Gastroesophageal sphincter (tissue), 4 donors: Measurements from ENCODE around the gene GTF3A. TPM values are rescaled to one million over a fixed set of nuclear protein-coding genes. Genes with fewer than 3 reads are reported as not detected.

Source experiments
- ATAC-seq: fragments of 150-250 bp; one replicate; pipeline ENCODE4 v1.9.1; 2016; ENCODE audit warnings: mild to moderate bottlenecking, moderate library complexity
- H3K27ac ChIP-seq, 4 donors: fragments of 200-600 bp; sonication (generic) in 3 of 4; 1 replicate in 3 of 4; 2 replicates in 1 of 4; pipeline ENCODE4 v1.5.1; 2016 to 2019
- H3K27me3 ChIP-seq: fragments of 200-600 bp; sonication (generic); one replicate; pipeline ENCODE4 v1.5.1; 2019
- H3K36me3 ChIP-seq, 2 donors: fragments of 200-600 bp; sonication (generic); one replicate each; pipeline ENCODE4 v1.5.1; 2019; ENCODE audit warnings: control low read depth in 1 of 2
- H3K4me1 ChIP-seq, 3 donors: fragments of 200-600 bp; sonication (generic); 1 replicate in 2 of 3; 2 replicates in 1 of 3; pipeline ENCODE4 v1.5.1; 2016 to 2019; ENCODE audit warnings: control low read depth in 2 of 3
- H3K4me3 ChIP-seq, 2 donors: fragments of 200-600 bp; sonication (generic); one replicate each; pipeline ENCODE4 v1.5.1; 2019; ENCODE audit warnings: mild to moderate bottlenecking in 1 of 2, moderate library complexity in 1 of 2
- H3K9me3 ChIP-seq, 3 donors: fragments of 200-600 bp; sonication (generic); one replicate each; pipeline ENCODE4 v1.5.1; 2017 to 2019; ENCODE audit warnings: control low read depth in 2 of 3
- EP300 ChIP-seq: sonication (generic); formaldehyde crosslinking; IDR thresholded peaks from one replicate; pipeline ENCODE4 v1.6.1; 2017; ENCODE audit warnings: antibody characterized with exemption, mild to moderate bottlenecking
- POLR2A ChIP-seq, 2 donors: fragments of 450-650 bp; IDR thresholded peaks; one replicate each; pipeline ENCODE4 v1.6.1; 2017; ENCODE audit warnings: antibody characterized with exemption in 2 of 2, mild to moderate bottlenecking in 2 of 2, moderate library complexity in 1 of 2
- POLR2AphosphoS5 ChIP-seq: sonication (generic); formaldehyde crosslinking; IDR thresholded peaks from one replicate; pipeline ENCODE4 v1.6.1; 2017; ENCODE audit warnings: antibody characterized with exemption
- WGBS, 2 donors: methylation state at CpG; one replicate each; pipeline ENCODE4 v1.1.5; 2018; ENCODE audit warnings: low coverage in 1 of 2; 5-methylcytosine and 5-hydroxymethylcytosine counted together
- total RNA-seq, 4 donors: library from RNA; depleted of rRNA; stranded (reverse); fragments of >200 nt; gene quantifications; one replicate each; pipeline ENCODE4 v1.1.0, GENCODE V29; 2016
- TF ChIP-seq, protein P1 (sequence below), 4 experiments: fragments of 200-600 bp in 2 of 4; fragments of 450-650 bp in 2 of 4; sonication (generic) in 1 of 4; IDR thresholded peaks; one replicate each; pipeline ENCODE4 v1.5.1; 2017 to 2019; ENCODE audit warnings: antibody characterized with exemption in 4 of 4, mild to moderate bottlenecking in 2 of 4, moderate library complexity in 2 of 4

GTF3A gene
- total RNA-seq, 4 donors from 2014 or later = 90.5 to 151 (median 120) TPM

DNA sequence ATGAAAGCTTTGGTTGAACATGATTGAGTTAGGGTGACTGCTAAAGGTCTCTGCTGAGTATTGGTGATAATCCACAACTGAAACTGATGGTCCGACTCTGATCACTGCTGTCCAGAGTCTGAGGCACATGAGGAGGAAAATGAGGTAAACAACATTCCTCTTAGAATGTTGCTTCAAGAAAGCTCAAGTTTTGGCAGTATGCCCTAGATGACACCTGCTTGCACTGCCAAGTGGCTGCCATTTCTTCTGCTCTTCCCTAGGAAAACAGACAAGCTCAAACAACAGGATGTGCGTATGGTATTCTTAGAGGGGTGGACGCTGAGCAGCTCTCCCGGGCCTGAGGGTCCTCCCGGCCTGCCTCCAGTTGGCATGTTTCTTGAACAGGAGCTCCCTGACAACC, 41.2 kb downstream of the GTF3A start:
- Histone ChIP-seq H3K9me3 (no peaks in the 10 kb centered on the region), H3K36me3 (no peaks in the 10 kb centered on the region), H3K4me1 (peaks cover 0 to 5% (median 0%) of the 10 kb centered on the region in 3 donors), H3K27ac (no peak overlapping the region), H3K27me3 (no peaks in the 10 kb centered on the region), H3K4me3 (no peak overlapping the region)
- ATAC-seq = no peak
- 20 to 71% methylated on average over 1 to 5 of the region's 5 CpGs for WGBS, 2 donors
- TF ChIP-seq, protein P1, sequence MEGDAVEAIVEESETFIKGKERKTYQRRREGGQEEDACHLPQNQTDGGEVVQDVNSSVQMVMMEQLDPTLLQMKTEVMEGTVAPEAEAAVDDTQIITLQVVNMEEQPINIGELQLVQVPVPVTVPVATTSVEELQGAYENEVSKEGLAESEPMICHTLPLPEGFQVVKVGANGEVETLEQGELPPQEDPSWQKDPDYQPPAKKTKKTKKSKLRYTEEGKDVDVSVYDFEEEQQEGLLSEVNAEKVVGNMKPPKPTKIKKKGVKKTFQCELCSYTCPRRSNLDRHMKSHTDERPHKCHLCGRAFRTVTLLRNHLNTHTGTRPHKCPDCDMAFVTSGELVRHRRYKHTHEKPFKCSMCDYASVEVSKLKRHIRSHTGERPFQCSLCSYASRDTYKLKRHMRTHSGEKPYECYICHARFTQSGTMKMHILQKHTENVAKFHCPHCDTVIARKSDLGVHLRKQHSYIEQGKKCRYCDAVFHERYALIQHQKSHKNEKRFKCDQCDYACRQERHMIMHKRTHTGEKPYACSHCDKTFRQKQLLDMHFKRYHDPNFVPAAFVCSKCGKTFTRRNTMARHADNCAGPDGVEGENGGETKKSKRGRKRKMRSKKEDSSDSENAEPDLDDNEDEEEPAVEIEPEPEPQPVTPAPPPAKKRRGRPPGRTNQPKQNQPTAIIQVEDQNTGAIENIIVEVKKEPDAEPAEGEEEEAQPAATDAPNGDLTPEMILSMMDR (IDR thresholded peaks at IDR 0.05) = no peak
- TF ChIP-seq POLR2AphosphoS5 (no peak), POLR2A (IDR thresholded peaks at IDR 0.05) (no peak), EP300 (no peak)

DNA sequence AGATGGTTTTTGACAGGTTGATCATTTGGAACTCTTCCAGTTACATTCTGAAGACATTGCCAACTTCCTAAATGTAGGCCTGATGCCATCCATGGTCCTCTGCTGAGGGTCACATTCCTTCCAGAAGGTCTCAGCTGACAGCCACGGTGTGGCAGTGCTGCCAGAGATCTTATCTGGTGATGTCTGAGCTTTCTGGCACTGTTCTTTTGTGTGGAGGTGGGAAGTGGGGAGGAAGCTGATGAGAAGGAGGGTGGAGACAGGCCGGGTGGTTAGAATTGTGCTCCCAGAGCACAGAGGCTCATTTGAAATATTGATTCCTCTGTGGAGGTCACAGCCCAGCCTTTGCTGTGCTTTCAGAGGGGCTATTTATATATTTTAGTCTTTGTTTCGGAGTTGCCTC, 42.1 kb downstream of the GTF3A start:
- H3K4me3 ChIP-seq = no peak overlapping the region
- no peak for ATAC-seq

DNA sequence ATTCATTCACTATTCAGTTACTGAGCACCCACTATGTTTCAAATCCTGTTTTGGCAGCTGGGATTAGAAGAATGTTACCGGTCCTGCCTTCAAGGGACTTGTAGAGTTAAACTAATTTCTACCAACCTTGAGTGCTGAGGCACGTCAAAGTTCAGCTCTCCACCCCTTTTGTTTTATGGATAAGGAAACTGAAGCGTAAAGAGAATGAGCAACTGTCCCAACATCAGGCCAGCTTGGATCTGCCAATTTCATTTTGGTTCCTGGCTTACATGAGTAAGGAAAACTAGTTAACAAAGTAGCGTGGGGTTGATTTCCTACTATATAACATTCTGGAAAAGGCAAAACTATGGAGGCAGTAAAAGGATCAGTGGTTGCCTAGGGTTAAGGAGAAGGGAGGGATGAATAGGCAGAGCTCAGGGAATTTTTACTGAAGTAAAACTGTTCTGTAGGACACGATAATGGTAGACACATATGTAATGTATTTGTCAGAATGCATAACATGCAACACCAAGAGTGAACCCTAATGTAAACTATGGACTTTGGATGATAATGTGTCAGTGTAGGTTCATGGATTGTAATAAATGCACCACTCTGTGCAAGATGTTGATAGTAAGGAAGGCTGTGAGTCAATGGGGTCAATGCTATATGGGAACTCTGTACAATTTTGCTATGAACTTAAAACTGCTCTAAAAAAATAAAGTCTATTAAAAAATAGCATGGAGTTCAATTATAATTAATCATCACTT, 45.8 kb downstream of the GTF3A start:
- TF ChIP-seq, protein P1 (IDR thresholded peaks at IDR 0.05) = no peak
- TF ChIP-seq POLR2A (IDR thresholded peaks at IDR 0.05) (no peak), EP300 (no peak), POLR2AphosphoS5 (no peak)
- Histone ChIP-seq H3K36me3 (no peaks in the 10 kb centered on the region), H3K4me3 (no peak overlapping the region), H3K27ac (no peak overlapping the region), H3K27me3 (no peaks in the 10 kb centered on the region), H3K9me3 (no peaks in the 10 kb centered on the region), H3K4me1 (peaks cover 0 to 5% (median 0%) of the 10 kb centered on the region in 3 donors)
- 54 to 66% methylated on average over 3 to 5 of the region's 5 CpGs for WGBS, 2 donors
- no peak for ATAC-seq

More for the DNA sequence above, 42.1 kb downstream of the GTF3A start:
- Histone ChIP-seq H3K9me3 (no peaks in the 10 kb centered on the region), H3K4me1 (peaks cover 0 to 5% (median 0%) of the 10 kb centered on the region in 3 donors), H3K27ac (no peak overlapping the region), H3K27me3 (no peaks in the 10 kb centered on the region), H3K36me3 (no peaks in the 10 kb centered on the region)
- TF ChIP-seq POLR2AphosphoS5 (no peak), EP300 (no peak), POLR2A (IDR thresholded peaks at IDR 0.05) (no peak)
- TF ChIP-seq, protein P1 (IDR thresholded peaks at IDR 0.05) = no peak
- 3 to 43% methylated on average over 1 to 3 of the region's 3 CpGs for WGBS, 2 donors

- Histone ChIP-seq H3K27ac (no peak overlapping the region), H3K4me3 (no peak overlapping the region), H3K27me3 (no peaks in the 10 kb centered on the region), H3K36me3 (no peaks in the 10 kb centered on the region), H3K9me3 (no peaks in the 10 kb centered on the region), H3K4me1 (no peaks in the 10 kb centered on the region)
- no peak for ATAC-seq
- WGBS, 2 donors = 67% methylated on average over 1 of the region's 2 CpGs; no CpG with 5 or more reads in 1 of the 2 donors
- TF ChIP-seq POLR2A (IDR thresholded peaks at IDR 0.05) (no peak), EP300 (no peak), POLR2AphosphoS5 (no peak)
- TF ChIP-seq, protein P1 (IDR thresholded peaks at IDR 0.05) = no peak
Measured at GRCh38 chr13:27472441-27472840, 48.0 kb downstream of the GTF3A start.

- no peak for ATAC-seq
- 80 to 100% methylated on average over 1 of the region's 3 CpGs for WGBS, 2 donors
- no peaks in the 10 kb centered on the region for H3K4me1 ChIP-seq
- H3K27ac ChIP-seq = no peak overlapping the region
- no peak overlapping the region for H3K4me3 ChIP-seq
- TF ChIP-seq, protein P1 (IDR thresholded peaks at IDR 0.05) = no peak
- no peak for TF ChIP-seq EP300
- no peak for TF ChIP-seq POLR2A (IDR thresholded peaks at IDR 0.05)
- no peak for TF ChIP-seq POLR2AphosphoS5
- H3K27me3 ChIP-seq = no peaks in the 10 kb centered on the region
- no peaks in the 10 kb centered on the region for H3K36me3 ChIP-seq
- H3K9me3 ChIP-seq = no peaks in the 10 kb centered on the region
Measured at GRCh38 chr13:27472941-27473340, 48.5 kb downstream of the GTF3A start.
